T-helper 2 cell treated with Interferon-gamma antibody and Interleukin-4, amounts not matched to agents 5 μg/mL and 100 μg/mL, for 36 hours (primary cell): ENCODE data around the gene B4GALNT3.

ENCODE experiments used
- DNase-seq: peaks from one replicate; pipeline ENCODE4 v3.0.0; 2021; ENCODE audit warnings: low spot score
- H3K27ac Mint-ChIP-seq: one replicate; pipeline ENCODE4 v1.8.0; 2021; ENCODE audit warnings: mild to moderate bottlenecking, mixed read lengths
- H3K27me3 Mint-ChIP-seq: one replicate; pipeline ENCODE4 v1.8.0; 2021; ENCODE audit warnings: low read depth, mixed read lengths
- H3K36me3 Mint-ChIP-seq: one replicate; pipeline ENCODE4 v1.8.0; 2021; ENCODE audit warnings: low read depth, mixed read lengths
- H3K4me1 Mint-ChIP-seq: one replicate; pipeline ENCODE4 v1.8.0; 2021; ENCODE audit warnings: low read depth, mixed read lengths
- H3K4me3 Mint-ChIP-seq: one replicate; pipeline ENCODE4 v1.8.0; 2022; ENCODE audit warnings: mild to moderate bottlenecking, moderate library complexity, mixed read lengths
- H3K9me3 Mint-ChIP-seq: one replicate; pipeline ENCODE4 v1.8.0; 2021; ENCODE audit warnings: mixed read lengths

The B4GALNT3 gene

GRCh38 chr12:508795-509194, 49.1 kb downstream of the B4GALNT3 start:
- Mint-ChIP-seq H3K27me3 (peaks cover 7% of the 10 kb centered on the region), H3K9me3 (no peaks in the 10 kb centered on the region), H3K4me3 (no peak overlapping the region), H3K36me3 (no peaks in the 10 kb centered on the region), H3K4me1 (no peaks in the 10 kb centered on the region), H3K27ac (no peak overlapping the region)
- no peak for DNase-seq

- no peak for DNase-seq
- H3K4me1 Mint-ChIP-seq, result no peaks in the 10 kb centered on the region
- H3K9me3 Mint-ChIP-seq, result no peaks in the 10 kb centered on the region
- H3K4me3 Mint-ChIP-seq, result no peak overlapping the region
- H3K27ac Mint-ChIP-seq, result no peak overlapping the region
- H3K36me3 Mint-ChIP-seq, result no peaks in the 10 kb centered on the region
- peaks cover 7% of the 10 kb centered on the region for H3K27me3 Mint-ChIP-seq
These were observed 49.8 kb downstream of the B4GALNT3 start for GRCh38 chr12:509500-509899.

GRCh38 chr12:510071-510825, 50.5 kb downstream of the B4GALNT3 start:
- no peaks in the 10 kb centered on the region for H3K4me1 Mint-ChIP-seq
- no peaks in the 10 kb centered on the region for H3K9me3 Mint-ChIP-seq
- H3K4me3 Mint-ChIP-seq, result no peak overlapping the region
- DNase-seq, result no peak
- H3K27me3 Mint-ChIP-seq, result peaks cover 7% of the 10 kb centered on the region
- no peak overlapping the region for H3K27ac Mint-ChIP-seq
- H3K36me3 Mint-ChIP-seq, result no peaks in the 10 kb centered on the region

GRCh38 chr12:512933-513332, 53.2 kb downstream of the B4GALNT3 start:
- Mint-ChIP-seq H3K9me3 (no peaks in the 10 kb centered on the region), H3K36me3 (no peaks in the 10 kb centered on the region), H3K4me3 (no peak overlapping the region), H3K27ac (no peak overlapping the region), H3K4me1 (no peaks in the 10 kb centered on the region), H3K27me3 (no peaks in the 10 kb centered on the region)
- DNase-seq, result no peak

GRCh38 chr12:513446-513845, 53.7 kb downstream of the B4GALNT3 start:
- no peaks in the 10 kb centered on the region for H3K9me3 Mint-ChIP-seq
- DNase-seq, result no peak
- H3K27me3 Mint-ChIP-seq, result no peaks in the 10 kb centered on the region
- H3K4me1 Mint-ChIP-seq, result no peaks in the 10 kb centered on the region
- no peaks in the 10 kb centered on the region for H3K36me3 Mint-ChIP-seq
- H3K27ac Mint-ChIP-seq, result no peak overlapping the region
- H3K4me3 Mint-ChIP-seq, result no peak overlapping the region

GRCh38 chr12:517538-517937, 57.8 kb downstream of the B4GALNT3 start:
- H3K4me1 Mint-ChIP-seq, result no peaks in the 10 kb centered on the region
- H3K4me3 Mint-ChIP-seq, result no peak overlapping the region
- no peaks in the 10 kb centered on the region for H3K36me3 Mint-ChIP-seq
- H3K9me3 Mint-ChIP-seq, result no peaks in the 10 kb centered on the region
- no peak for DNase-seq
- H3K27me3 Mint-ChIP-seq, result peaks cover 10% of the 10 kb centered on the region
- H3K27ac Mint-ChIP-seq, result no peak overlapping the region

GRCh38 chr12:520119-520518, 60.4 kb downstream of the B4GALNT3 start:
- Mint-ChIP-seq H3K9me3 (no peaks in the 10 kb centered on the region), H3K36me3 (no peaks in the 10 kb centered on the region), H3K27ac (no peak overlapping the region), H3K27me3 (peaks cover 10% of the 10 kb centered on the region), H3K4me1 (no peaks in the 10 kb centered on the region), H3K4me3 (no peak overlapping the region)
- DNase-seq, result no peak

- Mint-ChIP-seq H3K9me3 (no peaks in the 10 kb centered on the region), H3K36me3 (no peaks in the 10 kb centered on the region), H3K27ac (no peak overlapping the region), H3K27me3 (peaks cover 10% of the 10 kb centered on the region), H3K4me1 (no peaks in the 10 kb centered on the region), H3K4me3 (no peak overlapping the region)
- DNase-seq, result no peak
These were observed 63.1 kb downstream of the B4GALNT3 start for GRCh38 chr12:522692-523378.

GRCh38 chr12:524167-524951, 64.6 kb downstream of the B4GALNT3 start:
- no peak for DNase-seq
- H3K27me3 Mint-ChIP-seq, result peaks cover 5% of the 10 kb centered on the region
- no peaks in the 10 kb centered on the region for H3K36me3 Mint-ChIP-seq
- H3K27ac Mint-ChIP-seq, result no peak overlapping the region
- no peaks in the 10 kb centered on the region for H3K4me1 Mint-ChIP-seq
- H3K9me3 Mint-ChIP-seq, result no peaks in the 10 kb centered on the region
- H3K4me3 Mint-ChIP-seq, result no peak overlapping the region

- H3K4me3 Mint-ChIP-seq, result no peak overlapping the region
- no peaks in the 10 kb centered on the region for H3K4me1 Mint-ChIP-seq
- H3K36me3 Mint-ChIP-seq, result no peaks in the 10 kb centered on the region
- no peak for DNase-seq
- H3K27me3 Mint-ChIP-seq, result no peaks in the 10 kb centered on the region
- H3K9me3 Mint-ChIP-seq, result no peaks in the 10 kb centered on the region
- H3K27ac Mint-ChIP-seq, result no peak overlapping the region
These were observed 66.3 kb downstream of the B4GALNT3 start for GRCh38 chr12:526089-526488.

GRCh38 chr12:527241-527640, 67.5 kb downstream of the B4GALNT3 start:
- H3K27me3 Mint-ChIP-seq, result no peaks in the 10 kb centered on the region
- no peaks in the 10 kb centered on the region for H3K4me1 Mint-ChIP-seq
- H3K4me3 Mint-ChIP-seq, result no peak overlapping the region
- H3K27ac Mint-ChIP-seq, result no peak overlapping the region
- peaks cover 2% of the 10 kb centered on the region for H3K9me3 Mint-ChIP-seq
- DNase-seq, result no peak
- no peaks in the 10 kb centered on the region for H3K36me3 Mint-ChIP-seq

- H3K36me3 Mint-ChIP-seq, result no peaks in the 10 kb centered on the region
- no peak for DNase-seq
- no peaks in the 10 kb centered on the region for H3K27me3 Mint-ChIP-seq
- no peak overlapping the region for H3K27ac Mint-ChIP-seq
- no peaks in the 10 kb centered on the region for H3K4me1 Mint-ChIP-seq
- no peak overlapping the region for H3K4me3 Mint-ChIP-seq
- H3K9me3 Mint-ChIP-seq, result peaks cover 4% of the 10 kb centered on the region
These were observed 68.0 kb downstream of the B4GALNT3 start for GRCh38 chr12:527729-528128.

GRCh38 chr12:530308-530707, 70.6 kb downstream of the B4GALNT3 start:
- H3K27me3 Mint-ChIP-seq, result no peaks in the 10 kb centered on the region
- H3K4me3 Mint-ChIP-seq, result no peak overlapping the region
- H3K9me3 Mint-ChIP-seq, result peaks cover 4% of the 10 kb centered on the region
- DNase-seq, result no peak
- H3K36me3 Mint-ChIP-seq, result no peaks in the 10 kb centered on the region
- H3K27ac Mint-ChIP-seq, result no peak overlapping the region
- H3K4me1 Mint-ChIP-seq, result no peaks in the 10 kb centered on the region

- Mint-ChIP-seq H3K9me3 (peaks cover 4% of the 10 kb centered on the region), H3K4me1 (no peaks in the 10 kb centered on the region), H3K27ac (no peak overlapping the region), H3K36me3 (no peaks in the 10 kb centered on the region), H3K4me3 (no peak overlapping the region), H3K27me3 (peaks cover 2% of the 10 kb centered on the region)
- no peak for DNase-seq
These were observed 71.1 kb downstream of the B4GALNT3 start for GRCh38 chr12:530821-531220.
